ENCODE measurements around the gene LRRC9.

LRRC9 gene

GRCh38 chr14:59905188-59905587 lies 14.8 kb upstream of the LRRC9 start:
- H3K9me2 ChIP-seq (replicated peaks; ENCODE audit: control insufficient read depth, low read length): no peaks in the 10 kb centered on the region
- TF ChIP-seq, protein P1, sequence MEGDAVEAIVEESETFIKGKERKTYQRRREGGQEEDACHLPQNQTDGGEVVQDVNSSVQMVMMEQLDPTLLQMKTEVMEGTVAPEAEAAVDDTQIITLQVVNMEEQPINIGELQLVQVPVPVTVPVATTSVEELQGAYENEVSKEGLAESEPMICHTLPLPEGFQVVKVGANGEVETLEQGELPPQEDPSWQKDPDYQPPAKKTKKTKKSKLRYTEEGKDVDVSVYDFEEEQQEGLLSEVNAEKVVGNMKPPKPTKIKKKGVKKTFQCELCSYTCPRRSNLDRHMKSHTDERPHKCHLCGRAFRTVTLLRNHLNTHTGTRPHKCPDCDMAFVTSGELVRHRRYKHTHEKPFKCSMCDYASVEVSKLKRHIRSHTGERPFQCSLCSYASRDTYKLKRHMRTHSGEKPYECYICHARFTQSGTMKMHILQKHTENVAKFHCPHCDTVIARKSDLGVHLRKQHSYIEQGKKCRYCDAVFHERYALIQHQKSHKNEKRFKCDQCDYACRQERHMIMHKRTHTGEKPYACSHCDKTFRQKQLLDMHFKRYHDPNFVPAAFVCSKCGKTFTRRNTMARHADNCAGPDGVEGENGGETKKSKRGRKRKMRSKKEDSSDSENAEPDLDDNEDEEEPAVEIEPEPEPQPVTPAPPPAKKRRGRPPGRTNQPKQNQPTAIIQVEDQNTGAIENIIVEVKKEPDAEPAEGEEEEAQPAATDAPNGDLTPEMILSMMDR (IDR thresholded peaks at IDR 0.05; ENCODE audit: low read depth, low read length, poor library complexity, severe bottlenecking): no peak
- TF ChIP-seq EZH2phosphoT487 (IDR thresholded peaks at IDR 0.05; ENCODE audit: borderline replicate concordance, low read length): no peak
- H3K9me3 ChIP-seq (ENCODE audit: control insufficient read depth, insufficient read depth, low read length): no peaks in the 10 kb centered on the region
- no peaks in the 10 kb centered on the region for H3F3A ChIP-seq (ENCODE audit: control insufficient read depth, insufficient read depth)
- H3K4me2 ChIP-seq (ENCODE audit: low read length): no peak overlapping the region
- no peak overlapping the region for H3K4me3 ChIP-seq (ENCODE audit: low read length)
- no peaks in the 10 kb centered on the region for H4K20me1 ChIP-seq (ENCODE audit: control insufficient read depth, insufficient read depth, low read depth, low read length)
- H3K27ac ChIP-seq (ENCODE audit: low read depth, low read length): no peak overlapping the region
- no peaks in the 10 kb centered on the region for H3K36me3 ChIP-seq (ENCODE audit: control insufficient read depth, low read length)
- no peaks in the 10 kb centered on the region for H3K4me1 ChIP-seq (ENCODE audit: control insufficient read depth, low read length)
- H3K27me3 ChIP-seq (ENCODE audit: control insufficient read depth, low read length): no peaks in the 10 kb centered on the region
- no peaks in the 10 kb centered on the region for H3K79me2 ChIP-seq (ENCODE audit: control insufficient read depth, low read length)

GRCh38 chr14:59912443-59912842 lies 7.5 kb upstream of the LRRC9 start:
- no peaks in the 10 kb centered on the region for H3K9me2 ChIP-seq (replicated peaks; ENCODE audit: control insufficient read depth, low read length)
- no peak overlapping the region for H3K27ac ChIP-seq (ENCODE audit: low read depth, low read length)
- H3K4me3 ChIP-seq (ENCODE audit: low read length): no peak overlapping the region
- H3K9me3 ChIP-seq (ENCODE audit: control insufficient read depth, insufficient read depth, low read length): no peaks in the 10 kb centered on the region
- no peak for TF ChIP-seq EZH2phosphoT487 (IDR thresholded peaks at IDR 0.05; ENCODE audit: borderline replicate concordance, low read length)
- TF ChIP-seq, protein P1 (IDR thresholded peaks at IDR 0.05; ENCODE audit: low read depth, low read length, poor library complexity, severe bottlenecking): no peak
- H3F3A ChIP-seq (ENCODE audit: control insufficient read depth, insufficient read depth): no peaks in the 10 kb centered on the region
- H3K36me3 ChIP-seq (ENCODE audit: control insufficient read depth, low read length): no peaks in the 10 kb centered on the region
- H3K4me2 ChIP-seq (ENCODE audit: low read length): no peak overlapping the region
- H3K27me3 ChIP-seq (ENCODE audit: control insufficient read depth, low read length): peaks cover 7% of the 10 kb centered on the region; the same call in 1 of the 2 replicates
- H3K4me1 ChIP-seq (ENCODE audit: control insufficient read depth, low read length): no peaks in the 10 kb centered on the region
- no peaks in the 10 kb centered on the region for H3K79me2 ChIP-seq (ENCODE audit: control insufficient read depth, low read length)
- H4K20me1 ChIP-seq (ENCODE audit: control insufficient read depth, insufficient read depth, low read depth, low read length): no peaks in the 10 kb centered on the region

DNA sequence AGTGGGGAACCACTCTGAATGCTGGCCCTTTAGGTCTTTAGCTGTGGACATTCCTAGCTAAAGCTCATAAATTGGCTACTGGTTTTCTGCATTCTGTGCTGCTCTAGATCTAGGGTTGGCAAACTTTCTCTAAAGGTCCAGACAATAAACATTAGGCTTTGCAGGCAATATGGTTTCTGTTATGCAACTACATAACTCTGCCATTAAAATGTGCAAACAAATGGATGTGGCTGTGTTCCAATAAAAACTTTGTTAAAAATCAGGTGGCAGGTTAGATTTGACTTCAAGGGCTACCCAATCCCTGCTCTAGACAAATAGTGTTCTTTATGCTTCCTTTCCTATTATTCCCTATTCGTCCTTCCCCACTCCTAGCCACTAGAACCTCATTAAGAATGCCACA lies 6.8 kb upstream of the LRRC9 start:
- H3K9me3 ChIP-seq (ENCODE audit: control insufficient read depth, insufficient read depth, low read length): no peaks in the 10 kb centered on the region
- no peaks in the 10 kb centered on the region for H3K79me2 ChIP-seq (ENCODE audit: control insufficient read depth, low read length)
- H3K4me1 ChIP-seq (ENCODE audit: control insufficient read depth, low read length): no peaks in the 10 kb centered on the region
- H3K4me3 ChIP-seq (ENCODE audit: low read length): no peak overlapping the region
- H3F3A ChIP-seq (ENCODE audit: control insufficient read depth, insufficient read depth): no peaks in the 10 kb centered on the region
- no peaks in the 10 kb centered on the region for H4K20me1 ChIP-seq (ENCODE audit: control insufficient read depth, insufficient read depth, low read depth, low read length)
- TF ChIP-seq EZH2phosphoT487 (IDR thresholded peaks at IDR 0.05; ENCODE audit: borderline replicate concordance, low read length): no peak
- TF ChIP-seq, protein P1 (IDR thresholded peaks at IDR 0.05; ENCODE audit: low read depth, low read length, poor library complexity, severe bottlenecking): no peak
- no peaks in the 10 kb centered on the region for H3K36me3 ChIP-seq (ENCODE audit: control insufficient read depth, low read length)
- no peaks in the 10 kb centered on the region for H3K9me2 ChIP-seq (replicated peaks; ENCODE audit: control insufficient read depth, low read length)
- no peak overlapping the region for H3K4me2 ChIP-seq (ENCODE audit: low read length)
- H3K27ac ChIP-seq (ENCODE audit: low read depth, low read length): no peak overlapping the region
- peaks cover 7% of the 10 kb centered on the region; the same call in 1 of the 2 replicates for H3K27me3 ChIP-seq (ENCODE audit: control insufficient read depth, low read length)
